Measurements from ENCODE around the gene TET1.
"Not testable (repeated sequence)": the region's sequence is repeated elsewhere in the genome, so short reads cannot be mapped to it uniquely, and the experiment has no call there.

TET1 gene

GRCh38 chr10:68713065-68713464, 152.9 kb downstream of the TET1 start:
- not testable (repeated sequence) for DNase-seq (ENCODE audit: low read depth)

- no peak for DNase-seq (ENCODE audit: low read depth)
Observed at GRCh38 chr10:68717435-68717834, 157.3 kb downstream of the TET1 start.

GRCh38 chr10:68720793-68721672, 160.9 kb downstream of the TET1 start, which contains the start of gene CCAR1:
CCAR1 (plus strand) TSS chr10:68721239; CDS start chr10:68722505, 1,266 bp downstream.
- DNase-seq (ENCODE audit: low read depth) = peak; percentile 94

GRCh38 chr10:68721673-68722335, 161.7 kb downstream of the TET1 start:
- no peak for DNase-seq (ENCODE audit: low read depth)

- DNase-seq (ENCODE audit: low read depth) = no peak
Observed at GRCh38 chr10:68725016-68725415, 164.9 kb downstream of the TET1 start.

- DNase-seq (ENCODE audit: low read depth) = no peak
Observed at GRCh38 chr10:68727146-68727545, 167.0 kb downstream of the TET1 start.

GRCh38 chr10:68732651-68733050, 172.5 kb downstream of the TET1 start:
- DNase-seq (ENCODE audit: low read depth) = no peak

GRCh38 chr10:68734349-68734748, 174.2 kb downstream of the TET1 start:
- DNase-seq (ENCODE audit: low read depth) = no peak

- no peak for DNase-seq (ENCODE audit: low read depth)
Observed at GRCh38 chr10:68735119-68735518, 175.0 kb downstream of the TET1 start.

GRCh38 chr10:68735739-68736138, 175.6 kb downstream of the TET1 start:
- DNase-seq (ENCODE audit: low read depth) = not testable (repeated sequence)

GRCh38 chr10:68740676-68741075, 180.5 kb downstream of the TET1 start:
- DNase-seq (ENCODE audit: low read depth) = not testable (repeated sequence)

GRCh38 chr10:68742397-68742796, 182.3 kb downstream of the TET1 start:
- DNase-seq (ENCODE audit: low read depth) = no peak

All from HS-5 (cell line).